GM19455 (cell line): ENCODE data around the gene NPY4R.
"Not testable (repeated sequence)": the region's sequence is repeated elsewhere in the genome, so short reads cannot be mapped to it uniquely, and the experiment has no call there.

Experiments
- ATAC-seq: cut with Tn5 transposase; IDR thresholded peaks from one replicate; pipeline ENCODE4 v1.9.1; 2021; ENCODE audit not compliant: unreplicated experiment

The NPY4R gene

DNA sequence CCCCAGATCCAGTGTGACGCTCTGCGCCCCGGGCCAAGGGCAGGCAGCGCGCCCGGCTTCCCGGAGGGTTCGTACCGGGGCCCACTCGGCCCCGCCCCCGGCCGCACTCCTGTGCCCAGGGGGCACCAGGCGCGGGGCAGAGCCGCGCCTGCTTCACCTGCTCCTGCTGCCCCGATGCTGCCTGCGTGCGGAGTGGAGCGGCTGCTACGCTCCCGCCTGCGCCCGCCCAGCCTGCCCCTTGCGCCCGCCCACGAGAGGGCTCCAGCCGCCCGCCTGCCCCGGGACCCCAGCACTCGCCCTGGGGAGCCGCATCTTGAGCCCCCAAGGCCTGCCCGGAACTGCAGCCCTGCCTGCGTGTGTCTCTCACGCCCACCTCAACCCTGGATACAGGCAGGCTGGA is at the start of gene NPY4R:
NPY4R (minus strand) TSS at position 194 of the 400 bp plus-strand sequence. CDS start 3,323 bp downstream, outside the sequence.
- ATAC-seq = not testable (repeated sequence)

DNA sequence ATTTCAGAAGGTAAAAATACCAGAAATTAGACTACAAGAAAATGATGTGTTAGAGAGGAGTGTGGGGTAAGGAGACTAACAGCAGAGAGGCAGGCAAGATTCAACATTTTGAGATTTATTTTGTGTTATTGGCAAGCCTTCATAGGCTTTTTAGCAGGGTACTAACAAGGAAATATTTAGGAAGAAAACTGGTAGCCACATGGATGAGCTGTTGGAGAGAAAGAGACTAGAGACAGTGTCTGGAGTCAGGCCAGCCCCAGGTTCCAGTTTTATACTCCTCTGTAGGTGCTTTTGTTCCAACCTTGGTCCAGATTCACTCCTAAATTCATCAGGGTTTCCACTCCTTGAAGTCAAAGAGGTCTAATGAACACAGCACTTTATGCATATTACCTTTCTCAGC is 49.6 kb upstream of the NPY4R start:
- ATAC-seq = no peak

GRCh38 chr10:46514899-46515298 is 49.1 kb upstream of the NPY4R start:
- ATAC-seq = no peak

DNA sequence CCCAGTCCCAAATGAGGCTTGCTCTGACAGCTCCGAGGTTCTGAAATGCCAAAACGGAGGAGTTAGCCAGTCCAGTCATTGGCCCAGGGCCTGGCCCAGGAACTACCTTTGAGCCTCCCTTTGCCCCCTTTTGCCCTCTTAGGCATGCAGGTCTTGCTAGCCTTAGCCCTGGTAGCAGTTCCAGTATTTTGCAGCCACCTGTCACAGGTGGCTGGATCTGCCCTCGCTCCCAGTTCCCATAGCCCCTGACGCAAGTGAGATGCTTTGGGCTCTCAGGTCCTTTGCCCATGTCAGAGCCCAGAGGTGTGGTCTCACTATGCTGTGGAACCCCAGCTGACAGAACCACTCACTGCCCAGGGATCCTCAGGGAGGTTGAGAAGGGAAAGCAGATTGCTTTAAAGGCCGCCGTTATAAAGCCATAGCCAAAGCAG is 48.7 kb upstream of the NPY4R start:
- ATAC-seq = no peak

- ATAC-seq = not testable (repeated sequence)
These were observed 47.6 kb upstream of the NPY4R start for GRCh38 chr10:46513333-46513732.

GRCh38 chr10:46512725-46513124 is 47.0 kb upstream of the NPY4R start:
- ATAC-seq = not testable (repeated sequence)

DNA sequence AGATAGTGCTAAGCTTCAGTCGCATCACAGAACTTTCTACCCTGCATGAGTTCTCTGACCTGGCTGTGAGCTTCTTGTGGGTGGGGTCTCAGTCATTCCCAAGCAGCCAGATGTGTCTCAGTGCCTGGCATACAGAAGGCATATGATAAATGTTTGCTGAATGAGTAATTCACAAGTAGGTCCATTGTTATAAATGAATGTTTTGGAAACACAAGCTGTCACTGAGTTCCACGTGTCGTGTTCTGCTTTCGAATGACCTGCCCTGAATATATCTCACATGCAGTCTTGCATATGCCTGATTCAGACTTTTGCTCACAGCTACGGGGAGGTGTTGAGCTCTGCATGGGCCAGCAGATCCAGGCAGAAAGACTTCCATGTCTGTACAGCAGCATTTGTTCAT is 46.2 kb upstream of the NPY4R start:
- not testable (repeated sequence) for ATAC-seq

DNA sequence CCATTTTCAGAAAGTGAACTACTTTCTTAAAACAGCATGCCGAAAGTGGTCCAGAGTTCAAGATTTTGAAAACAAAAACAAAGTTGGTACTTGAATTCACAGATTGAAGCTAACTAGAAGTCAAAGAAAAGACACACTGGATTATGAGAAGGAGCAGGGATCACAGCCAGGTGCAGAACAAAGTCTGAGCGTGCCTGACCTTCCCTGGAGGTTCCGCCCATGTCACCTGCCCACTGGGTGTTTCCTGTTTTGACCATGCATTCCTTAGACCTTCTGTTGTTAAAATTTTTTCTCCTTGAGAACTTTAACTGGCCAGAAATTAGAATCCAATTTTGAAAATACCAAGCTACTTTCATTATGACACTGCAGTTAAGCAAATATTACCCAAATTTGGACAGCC is 34.2 kb upstream of the NPY4R start:
- not testable (repeated sequence) for ATAC-seq

DNA sequence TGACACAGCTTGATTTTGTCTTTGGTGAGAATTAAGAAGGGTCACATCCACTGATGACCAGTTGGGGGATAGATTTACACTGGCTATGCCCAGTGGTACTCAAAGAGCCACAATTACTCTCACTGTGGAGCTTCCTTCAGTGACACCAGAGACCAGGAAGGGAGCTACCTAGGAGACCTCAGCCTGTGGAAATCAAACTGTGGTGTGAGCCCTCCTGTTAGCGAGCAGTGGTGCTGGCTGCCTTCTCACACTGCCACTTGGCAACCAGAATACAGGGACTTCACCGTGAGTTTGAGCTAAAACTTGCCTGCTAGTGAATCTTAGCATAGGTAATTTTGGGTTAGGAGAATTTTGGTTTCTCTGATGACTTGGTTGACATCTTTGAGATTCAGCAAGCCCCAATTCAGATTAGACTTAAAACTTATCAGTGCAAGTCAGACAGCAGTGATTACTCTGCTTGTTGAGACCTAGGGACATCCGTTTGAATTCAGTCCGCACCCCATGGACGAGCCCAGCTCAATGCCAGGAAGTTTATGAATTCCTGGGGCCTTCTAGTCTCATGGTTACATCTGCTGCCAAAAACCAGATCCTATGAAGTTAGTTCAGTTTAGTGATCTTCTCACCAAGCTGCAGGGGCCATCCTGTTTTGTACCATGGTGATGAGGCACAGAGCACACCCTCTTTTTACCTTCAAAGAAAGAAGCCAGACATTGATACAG is 33.4 kb upstream of the NPY4R start:
- ATAC-seq = not testable (repeated sequence)

- ATAC-seq = not testable (repeated sequence)
These were observed 32.1 kb upstream of the NPY4R start for GRCh38 chr10:46497878-46498277.

DNA sequence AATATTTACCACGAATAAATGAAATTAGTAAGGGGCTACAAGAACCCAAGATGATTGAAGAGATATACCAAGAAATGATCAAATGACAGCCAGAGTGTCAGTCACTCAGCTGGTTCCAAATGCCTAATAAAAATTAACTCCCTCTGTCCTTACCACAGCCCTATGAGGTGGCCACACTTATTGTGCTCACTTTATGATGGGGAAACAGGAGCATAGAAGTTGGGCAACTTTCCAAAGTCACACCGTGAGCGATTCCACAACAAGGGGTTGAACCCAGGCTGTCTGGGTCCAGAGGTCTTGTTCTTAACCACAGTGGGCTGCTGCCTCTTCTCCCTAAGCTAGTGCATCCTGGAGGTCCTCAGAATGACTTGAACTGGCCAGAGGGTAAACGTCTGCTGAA is 31.6 kb upstream of the NPY4R start:
- not testable (repeated sequence) for ATAC-seq

- ATAC-seq = not testable (repeated sequence)
These were observed 25.8 kb upstream of the NPY4R start for GRCh38 chr10:46491364-46492114.

- not testable (repeated sequence) for ATAC-seq
These were observed 24.5 kb upstream of the NPY4R start for GRCh38 chr10:46490285-46490684.

DNA sequence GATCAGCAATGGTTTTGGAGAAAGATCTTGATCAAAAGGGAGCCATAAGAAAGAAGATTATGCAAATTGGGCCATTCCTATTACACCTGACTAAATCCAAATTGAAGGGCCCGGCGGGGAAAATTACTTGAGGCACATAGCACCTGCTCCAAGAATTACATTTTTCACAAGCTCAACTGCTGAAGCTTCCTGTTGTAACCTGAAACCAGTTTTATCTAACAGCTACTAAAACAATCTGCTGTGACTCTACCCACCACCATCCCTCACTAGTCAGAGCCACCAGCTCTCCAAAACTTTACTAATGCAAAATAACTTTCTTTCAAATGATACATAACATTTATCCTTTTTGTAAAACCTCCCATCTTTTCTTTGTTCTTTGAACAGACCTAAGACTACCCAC is 20.7 kb upstream of the NPY4R start:
- ATAC-seq = not testable (repeated sequence)

GRCh38 chr10:46474746-46475320 is 9.1 kb upstream of the NPY4R start:
- ATAC-seq = not testable (repeated sequence)

DNA sequence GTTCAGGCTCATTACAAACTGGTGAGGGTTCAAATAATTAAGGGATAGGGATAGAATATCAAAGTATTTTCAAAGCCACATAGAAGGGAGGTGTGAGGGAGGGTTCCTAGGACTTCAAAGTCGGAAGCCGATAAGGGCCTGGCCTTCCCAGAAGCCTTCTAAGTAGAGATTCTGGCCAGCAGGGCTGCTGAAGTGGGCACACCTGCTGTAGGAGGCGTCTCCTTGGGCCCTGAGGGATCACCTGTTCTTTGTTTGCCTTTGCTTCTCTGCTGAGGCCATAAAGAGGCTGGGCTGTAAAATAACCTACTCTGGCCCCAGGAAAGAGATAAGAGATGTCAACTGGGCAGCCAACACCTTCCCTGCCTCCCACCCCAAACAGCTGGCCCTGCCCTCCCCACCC is 8.0 kb upstream of the NPY4R start:
- ATAC-seq = not testable (repeated sequence)

DNA sequence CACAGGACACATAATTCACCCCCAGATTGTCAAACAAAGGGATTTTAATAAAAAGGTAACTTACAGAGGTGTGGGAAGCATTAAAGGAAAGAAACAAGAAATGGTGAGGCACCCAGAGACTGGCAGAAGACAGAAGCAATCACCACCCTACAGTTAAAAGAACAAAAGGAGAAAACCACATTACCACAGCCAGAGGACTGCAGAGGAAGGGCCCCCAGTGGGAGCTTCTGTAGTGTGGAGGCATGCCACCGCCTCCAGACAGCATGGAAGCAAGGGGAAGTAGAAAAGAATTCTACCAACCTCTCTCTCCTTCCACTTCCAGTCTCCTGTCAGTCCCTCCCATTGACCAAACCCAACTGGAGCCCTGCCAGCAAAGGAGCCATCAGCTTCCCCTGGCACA is 4.4 kb upstream of the NPY4R start:
- ATAC-seq = not testable (repeated sequence)

GRCh38 chr10:46468119-46468809 is 2.5 kb upstream of the NPY4R start:
- not testable (repeated sequence) for ATAC-seq

DNA sequence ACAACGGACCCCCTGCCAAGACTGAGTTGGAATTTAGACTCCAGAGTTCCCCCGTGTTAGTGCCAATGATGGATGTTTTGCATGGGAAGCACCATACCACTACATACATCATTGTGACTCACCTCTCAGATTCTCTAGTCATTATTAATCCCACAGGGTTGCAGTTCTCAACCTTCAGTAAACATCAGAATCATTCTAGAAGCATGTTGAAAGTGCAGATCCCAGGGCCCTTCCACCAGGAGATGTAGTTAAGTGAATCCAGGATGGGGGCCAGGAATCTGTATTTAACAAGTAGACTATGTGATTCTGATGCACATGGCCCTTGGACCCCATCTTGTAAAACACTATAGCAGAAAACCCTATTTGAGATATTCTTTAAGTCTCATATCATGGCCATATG is 2.1 kb downstream of the NPY4R start:
- ATAC-seq = not testable (repeated sequence)

DNA sequence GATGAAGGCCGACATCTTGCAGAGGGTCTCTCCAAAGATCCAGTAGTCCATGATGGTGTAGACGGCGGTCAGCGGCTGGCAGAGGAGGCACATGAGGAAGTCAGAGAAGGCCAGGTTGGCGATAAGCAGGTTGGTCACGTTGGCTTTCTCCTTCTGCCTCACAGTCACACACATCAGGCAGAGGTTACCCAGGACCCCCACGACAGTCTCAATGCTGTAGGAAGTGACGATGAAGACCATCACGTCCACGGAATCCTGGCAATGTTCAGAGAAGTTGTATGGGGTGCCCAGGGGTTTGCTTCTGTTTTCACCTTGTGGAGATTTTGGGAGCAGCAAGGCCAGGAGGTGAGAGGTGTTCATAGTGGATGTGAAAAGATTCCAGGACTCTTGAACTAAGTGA is 3.5 kb downstream of the NPY4R start:
- not testable (repeated sequence) for ATAC-seq

GRCh38 chr10:46459579-46459978 is 6.2 kb downstream of the NPY4R start:
- ATAC-seq = not testable (repeated sequence)
